Right atrium auricular region (tissue), 2 donors: Measurements from ENCODE around the gene ZSWIM9. TPM values are rescaled to one million over a fixed set of nuclear protein-coding genes. Genes with fewer than 3 reads are reported as not detected.

Experiments
- DNase-seq: peaks from one replicate; pipeline ENCODE4 v3.0.0-alpha.2; 2019; ENCODE audit warnings: low spot score
- H3K27ac ChIP-seq, 2 donors: fragments of 200-600 bp; sonication (generic); 1 replicate in 1 of 2; 2 replicates in 1 of 2; pipeline ENCODE4 v1.5.1; 2016 to 2019
- H3K27me3 ChIP-seq, 2 donors: fragments of 200-600 bp; sonication (generic); one replicate each; pipeline versions ENCODE4 v1.5.1 to v1.6.0; 2017 to 2019
- H3K36me3 ChIP-seq: fragments of 200-600 bp; sonication (generic); one replicate; pipeline ENCODE4 v1.5.1; 2016
- H3K4me1 ChIP-seq, 2 donors: fragments of 200-600 bp; sonication (generic); one replicate each; pipeline versions ENCODE4 v1.5.1 to v1.6.0; 2017 to 2019
- H3K4me3 ChIP-seq, 2 donors: fragments of 200-600 bp; sonication (generic); 1 replicate in 1 of 2; 2 replicates in 1 of 2; pipeline ENCODE4 v1.5.1; 2017 to 2019; ENCODE audit warnings: mild to moderate bottlenecking in 1 of 2, moderate library complexity in 1 of 2
- H3K9me3 ChIP-seq, 2 donors: fragments of 200-600 bp; sonication (generic); one replicate each; pipeline ENCODE4 v1.5.1; 2019
- total RNA-seq, 2 donors: library from RNA; depleted of rRNA; stranded (reverse); fragments of >200 nt; gene quantifications; one replicate each; pipeline ENCODE4 v1.1.0, GENCODE V29; 2016
- TF ChIP-seq, protein P1 (sequence below), 2 donors: fragments of 200-600 bp; sonication (generic); IDR thresholded peaks; one replicate each; pipeline ENCODE4 v1.5.1; 2019; ENCODE audit warnings: antibody characterized with exemption in 2 of 2

The ZSWIM9 gene
- total RNA-seq, 2 donors from 2014 or later: 1.5 to 2.8 TPM

DNA sequence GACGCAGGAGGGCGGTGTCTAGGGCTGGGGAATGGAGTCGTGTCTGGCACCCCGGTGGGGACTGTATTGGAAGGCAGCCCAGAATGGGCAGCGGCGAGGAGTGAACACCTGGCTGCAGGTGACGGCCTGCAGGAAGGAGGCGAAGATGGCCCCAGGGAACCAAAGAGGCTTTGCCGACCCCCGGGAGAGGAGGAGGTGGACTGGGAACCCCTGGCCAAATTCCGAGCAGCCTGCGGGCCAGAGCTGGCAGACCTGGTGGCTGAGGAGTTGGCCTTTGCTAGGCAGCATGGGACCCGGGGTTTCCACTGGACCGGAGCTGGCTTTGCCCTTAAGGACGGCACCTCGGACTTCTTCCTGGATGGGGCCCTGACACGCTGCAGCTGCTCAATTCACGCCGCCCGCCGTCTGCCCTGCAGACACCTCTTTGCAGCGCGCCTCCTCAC, 25.9 kb downstream of the ZSWIM9 start:
- DNase-seq: no peak
- Histone ChIP-seq H3K9me3 (no peaks in the 10 kb centered on the region), H3K27me3 (no peaks in the 10 kb centered on the region), H3K36me3 (no peaks in the 10 kb centered on the region), H3K4me3 (no peak overlapping the region), H3K4me1 (peaks cover 0 to 14% of the 10 kb centered on the region in 2 donors), H3K27ac (no peak overlapping the region)
- TF ChIP-seq, protein P1, sequence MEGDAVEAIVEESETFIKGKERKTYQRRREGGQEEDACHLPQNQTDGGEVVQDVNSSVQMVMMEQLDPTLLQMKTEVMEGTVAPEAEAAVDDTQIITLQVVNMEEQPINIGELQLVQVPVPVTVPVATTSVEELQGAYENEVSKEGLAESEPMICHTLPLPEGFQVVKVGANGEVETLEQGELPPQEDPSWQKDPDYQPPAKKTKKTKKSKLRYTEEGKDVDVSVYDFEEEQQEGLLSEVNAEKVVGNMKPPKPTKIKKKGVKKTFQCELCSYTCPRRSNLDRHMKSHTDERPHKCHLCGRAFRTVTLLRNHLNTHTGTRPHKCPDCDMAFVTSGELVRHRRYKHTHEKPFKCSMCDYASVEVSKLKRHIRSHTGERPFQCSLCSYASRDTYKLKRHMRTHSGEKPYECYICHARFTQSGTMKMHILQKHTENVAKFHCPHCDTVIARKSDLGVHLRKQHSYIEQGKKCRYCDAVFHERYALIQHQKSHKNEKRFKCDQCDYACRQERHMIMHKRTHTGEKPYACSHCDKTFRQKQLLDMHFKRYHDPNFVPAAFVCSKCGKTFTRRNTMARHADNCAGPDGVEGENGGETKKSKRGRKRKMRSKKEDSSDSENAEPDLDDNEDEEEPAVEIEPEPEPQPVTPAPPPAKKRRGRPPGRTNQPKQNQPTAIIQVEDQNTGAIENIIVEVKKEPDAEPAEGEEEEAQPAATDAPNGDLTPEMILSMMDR (IDR thresholded peaks at IDR 0.05): no peak

GRCh38 chr19:48196933-48197665, 26.6 kb downstream of the ZSWIM9 start:
- H3K4me3 ChIP-seq: no peak overlapping the region
- no peaks in the 10 kb centered on the region for H3K27me3 ChIP-seq
- DNase-seq: no peak
- no peaks in the 10 kb centered on the region for H3K9me3 ChIP-seq
- TF ChIP-seq, protein P1 (IDR thresholded peaks at IDR 0.05): no peak
- no peaks in the 10 kb centered on the region for H3K36me3 ChIP-seq
- H3K4me1 ChIP-seq: peaks cover 0 to 14% of the 10 kb centered on the region in 2 donors
- H3K27ac ChIP-seq: no peak overlapping the region

DNA sequence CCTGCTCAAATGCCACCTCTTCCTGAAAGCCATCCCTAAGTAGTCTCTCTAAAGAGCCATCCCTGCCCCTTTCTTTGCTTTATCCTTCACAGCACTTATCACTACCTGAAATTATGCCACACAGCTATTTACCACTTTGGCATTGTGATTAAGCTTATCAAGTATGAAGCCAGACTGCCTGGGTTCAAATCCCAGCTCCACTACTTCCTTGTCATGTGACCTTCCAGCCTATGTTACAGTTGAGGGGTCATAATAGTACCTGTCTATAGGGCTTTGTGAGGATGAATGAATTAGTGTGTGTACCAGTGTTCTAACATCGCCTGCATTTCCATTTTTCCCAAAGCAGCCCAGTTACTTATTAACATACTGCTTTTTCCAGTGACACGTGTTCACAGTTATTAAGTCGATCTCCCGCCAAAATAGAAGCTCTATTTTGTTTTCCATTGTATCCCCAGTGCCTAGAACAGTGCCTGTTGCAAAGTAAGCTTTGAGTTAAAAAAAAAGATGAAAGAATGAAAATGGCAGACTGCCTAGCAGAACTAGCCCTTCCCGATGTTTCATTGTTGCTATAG, 32.8 kb downstream of the ZSWIM9 start:
- H3K27ac ChIP-seq: peak overlapping the region; percentile 65 to 71
- no peaks in the 10 kb centered on the region for H3K27me3 ChIP-seq
- TF ChIP-seq, protein P1 (IDR thresholded peaks at IDR 0.05): no peak
- peaks cover 0 to 15% of the 10 kb centered on the region in 2 donors for H3K4me1 ChIP-seq
- DNase-seq: peak; percentile 26
- peak overlapping the region; percentile 65 to 72 for H3K4me3 ChIP-seq
- no peaks in the 10 kb centered on the region for H3K9me3 ChIP-seq
- H3K36me3 ChIP-seq: no peaks in the 10 kb centered on the region

DNA sequence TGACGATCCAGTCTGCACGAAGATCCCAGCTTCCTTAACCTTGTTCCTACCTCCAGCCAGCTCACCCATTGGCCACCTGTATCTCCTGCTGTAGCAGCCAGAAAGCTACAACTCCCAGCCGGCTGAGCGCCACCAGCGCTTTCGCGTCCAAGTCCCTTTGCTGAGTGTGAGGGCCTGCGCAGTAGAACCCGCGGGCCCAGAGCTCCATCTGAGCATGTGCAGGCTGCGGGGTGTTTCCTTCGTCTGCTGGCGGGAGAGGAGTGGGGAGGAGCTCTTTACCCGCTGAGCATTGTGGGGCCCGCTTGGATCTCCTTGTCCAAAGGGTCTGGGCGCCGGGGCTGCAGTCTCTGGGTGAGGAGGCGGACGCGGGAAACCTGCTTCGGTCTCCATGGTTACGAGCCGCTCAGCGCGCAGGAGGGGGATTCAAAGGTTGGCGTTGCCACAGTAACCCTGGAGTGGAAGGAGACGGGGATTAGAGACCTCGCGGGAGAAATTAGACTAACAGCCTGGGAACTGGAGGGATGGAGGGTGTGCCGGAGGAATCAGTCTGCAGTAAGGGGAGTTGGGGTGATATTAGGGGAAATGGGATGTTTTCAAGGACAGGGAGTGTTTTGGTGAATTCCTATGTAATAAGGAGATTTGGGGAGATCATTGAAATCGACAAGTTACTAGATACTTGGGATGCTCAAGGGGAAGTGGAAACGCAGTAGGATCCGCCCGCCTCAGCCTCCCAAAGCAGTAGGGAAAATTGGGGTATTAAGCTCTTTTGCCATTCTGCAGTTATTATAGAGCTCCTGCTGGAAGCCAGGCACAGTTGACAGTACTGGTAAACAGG, 33.5 kb downstream of the ZSWIM9 start:
- Histone ChIP-seq H3K4me3 (peak overlapping the region; percentile 65 to 72), H3K4me1 (peaks cover 0 to 15% of the 10 kb centered on the region in 2 donors), H3K36me3 (no peaks in the 10 kb centered on the region), H3K27ac (peak overlapping the region; percentile 65 to 71), H3K9me3 (no peaks in the 10 kb centered on the region), H3K27me3 (no peaks in the 10 kb centered on the region)
- TF ChIP-seq, protein P1 (IDR thresholded peaks at IDR 0.05): no peak
- peak; percentile 92 for DNase-seq

DNA sequence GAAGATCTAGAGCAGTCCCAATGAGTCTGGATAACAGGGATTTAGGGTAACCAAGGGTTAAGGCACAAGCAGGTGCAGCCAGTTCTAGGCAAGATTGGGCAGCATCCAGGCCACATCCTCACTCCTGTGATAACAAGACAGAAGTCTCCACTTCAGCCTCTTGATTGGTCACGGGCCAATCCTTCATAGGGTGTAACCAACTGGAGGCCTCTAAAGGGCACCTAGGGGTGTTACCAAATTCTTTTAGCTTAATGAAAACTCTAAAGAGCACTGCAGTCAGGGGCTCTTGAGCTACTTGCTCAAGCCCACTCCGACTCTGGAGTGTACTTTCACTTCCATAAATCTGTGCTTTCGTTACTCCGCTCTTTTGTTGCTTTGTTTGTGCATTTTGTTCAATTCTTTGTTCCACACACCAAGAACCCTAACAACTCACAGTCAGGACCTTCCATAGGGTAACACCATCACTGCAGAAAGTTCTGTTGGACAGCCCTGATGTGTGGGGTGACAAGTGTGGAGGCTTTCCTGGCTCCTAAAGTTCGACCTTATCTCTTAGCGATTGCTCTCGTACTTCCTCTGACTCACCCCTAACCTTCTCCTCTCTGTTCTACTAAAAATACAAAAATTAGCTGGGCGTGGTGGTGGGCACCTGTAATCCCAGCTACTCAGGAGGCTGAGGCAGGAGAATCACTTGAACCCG, 36.1 kb downstream of the ZSWIM9 start:
- H3K4me1 ChIP-seq: peaks cover 0 to 15% of the 10 kb centered on the region in 2 donors
- no peak overlapping the region for H3K4me3 ChIP-seq
- peak; percentile 53 for DNase-seq
- peaks cover 8% of the 10 kb centered on the region for H3K36me3 ChIP-seq
- H3K27ac ChIP-seq: no peak overlapping the region
- H3K27me3 ChIP-seq: no peaks in the 10 kb centered on the region
- no peaks in the 10 kb centered on the region for H3K9me3 ChIP-seq
- TF ChIP-seq, protein P1 (IDR thresholded peaks at IDR 0.05): no peak
